Neural crest cell (in vitro differentiated cells): Measurements from ENCODE around the gene KCNMA1. TPM values are rescaled to one million over a fixed set of nuclear protein-coding genes. Genes with fewer than 3 reads are reported as not detected.

Experiments
- DNase-seq: peaks from one replicate; pipeline ENCODE4 v3.0.0; 2021; ENCODE audit warnings: low read depth, mixed read lengths, low spot score
- H3K27ac Mint-ChIP-seq: one replicate; pipeline ENCODE4 v1.8.0; 2021; ENCODE audit warnings: mild to moderate bottlenecking, mixed read lengths; ENCODE audit not compliant: unreplicated experiment
- H3K27me3 Mint-ChIP-seq: 2 replicates; pipeline ENCODE4 v1.8.0; 2021; ENCODE audit warnings: low read depth, mild to moderate bottlenecking, mixed read lengths
- H3K36me3 Mint-ChIP-seq: 2 replicates; pipeline ENCODE4 v1.8.0; 2021; ENCODE audit warnings: low read depth, mild to moderate bottlenecking, mixed read lengths
- H3K4me1 Mint-ChIP-seq: 2 replicates; pipeline ENCODE4 v1.8.0; 2021; ENCODE audit warnings: mixed read lengths
- H3K4me3 Mint-ChIP-seq: one replicate; pipeline ENCODE4 v1.8.0; 2021; ENCODE audit warnings: mild to moderate bottlenecking, mixed read lengths
- H3K9me3 Mint-ChIP-seq: 2 replicates; pipeline ENCODE4 v1.8.0; 2021; ENCODE audit warnings: mixed read lengths
- total RNA-seq: library from RNA; stranded (reverse); gene quantifications from 2 replicates; pipeline ENCODE4 v1.2.1, GENCODE V29; 2021
- TF ChIP-seq, protein P1 (sequence below): fragments of 200-600 bp; sonication (generic); conservative IDR thresholded peaks from 2 replicates; pipeline ENCODE4 v1.5.0; 2021; ENCODE audit warnings: antibody characterized with exemption, mild to moderate bottlenecking

Gene KCNMA1
- total RNA-seq, 1 donor from 2014 or later, result 1.7 TPM

DNA sequence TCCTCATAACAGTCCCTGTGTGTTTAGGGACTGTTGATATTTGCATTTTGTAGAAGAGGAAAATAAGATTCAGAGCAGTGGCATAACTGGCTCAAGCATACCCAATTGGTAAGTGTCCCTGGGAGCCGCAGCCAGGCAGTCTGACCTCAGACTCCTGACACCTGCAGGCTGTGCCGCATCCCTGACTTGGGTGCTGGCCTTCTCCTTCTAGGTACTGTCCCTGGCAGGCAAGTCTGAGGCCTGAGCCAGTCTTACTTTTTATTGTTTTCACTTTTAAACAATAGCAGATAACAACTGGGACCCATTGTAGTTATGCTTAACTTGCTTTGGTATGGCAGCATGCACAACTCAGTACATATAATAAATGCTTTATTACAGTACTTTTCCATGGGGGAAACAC is 717.0 kb downstream of the KCNMA1 start:
- Mint-ChIP-seq H3K27me3 (no peaks in the 10 kb centered on the region), H3K36me3 (no peaks in the 10 kb centered on the region), H3K27ac (no peak overlapping the region), H3K4me1 (peaks cover under 1% of the 10 kb centered on the region), H3K4me3 (no peak overlapping the region), H3K9me3 (no peaks in the 10 kb centered on the region)
- no peak for DNase-seq
- TF ChIP-seq, protein P1, sequence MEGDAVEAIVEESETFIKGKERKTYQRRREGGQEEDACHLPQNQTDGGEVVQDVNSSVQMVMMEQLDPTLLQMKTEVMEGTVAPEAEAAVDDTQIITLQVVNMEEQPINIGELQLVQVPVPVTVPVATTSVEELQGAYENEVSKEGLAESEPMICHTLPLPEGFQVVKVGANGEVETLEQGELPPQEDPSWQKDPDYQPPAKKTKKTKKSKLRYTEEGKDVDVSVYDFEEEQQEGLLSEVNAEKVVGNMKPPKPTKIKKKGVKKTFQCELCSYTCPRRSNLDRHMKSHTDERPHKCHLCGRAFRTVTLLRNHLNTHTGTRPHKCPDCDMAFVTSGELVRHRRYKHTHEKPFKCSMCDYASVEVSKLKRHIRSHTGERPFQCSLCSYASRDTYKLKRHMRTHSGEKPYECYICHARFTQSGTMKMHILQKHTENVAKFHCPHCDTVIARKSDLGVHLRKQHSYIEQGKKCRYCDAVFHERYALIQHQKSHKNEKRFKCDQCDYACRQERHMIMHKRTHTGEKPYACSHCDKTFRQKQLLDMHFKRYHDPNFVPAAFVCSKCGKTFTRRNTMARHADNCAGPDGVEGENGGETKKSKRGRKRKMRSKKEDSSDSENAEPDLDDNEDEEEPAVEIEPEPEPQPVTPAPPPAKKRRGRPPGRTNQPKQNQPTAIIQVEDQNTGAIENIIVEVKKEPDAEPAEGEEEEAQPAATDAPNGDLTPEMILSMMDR, result no peak

- H3K27me3 Mint-ChIP-seq, result no peaks in the 10 kb centered on the region
- no peak overlapping the region for H3K4me3 Mint-ChIP-seq
Measured at GRCh38 chr10:76918106-76918505, 719.5 kb downstream of the KCNMA1 start.

GRCh38 chr10:76917071-76917470 is 720.5 kb downstream of the KCNMA1 start:
- no peaks in the 10 kb centered on the region for H3K27me3 Mint-ChIP-seq
- no peaks in the 10 kb centered on the region for H3K9me3 Mint-ChIP-seq
- no peak overlapping the region for H3K27ac Mint-ChIP-seq
- TF ChIP-seq, protein P1, result no peak
- DNase-seq, result no peak
- no peaks in the 10 kb centered on the region for H3K36me3 Mint-ChIP-seq
- H3K4me1 Mint-ChIP-seq, result peaks cover 5% of the 10 kb centered on the region
- no peak overlapping the region for H3K4me3 Mint-ChIP-seq

More at GRCh38 chr10:76918106-76918505, 719.5 kb downstream of the KCNMA1 start:
- no peak for DNase-seq
- TF ChIP-seq, protein P1, result no peak
- H3K9me3 Mint-ChIP-seq, result no peaks in the 10 kb centered on the region
- H3K36me3 Mint-ChIP-seq, result no peaks in the 10 kb centered on the region
- peaks cover 5% of the 10 kb centered on the region for H3K4me1 Mint-ChIP-seq
- H3K27ac Mint-ChIP-seq, result no peak overlapping the region

- no peak for DNase-seq
- peaks cover 5% of the 10 kb centered on the region for H3K4me1 Mint-ChIP-seq
- H3K4me3 Mint-ChIP-seq, result no peak overlapping the region
- H3K27ac Mint-ChIP-seq, result no peak overlapping the region
- no peaks in the 10 kb centered on the region for H3K9me3 Mint-ChIP-seq
- H3K36me3 Mint-ChIP-seq, result no peaks in the 10 kb centered on the region
- TF ChIP-seq, protein P1, result no peak
- no peaks in the 10 kb centered on the region for H3K27me3 Mint-ChIP-seq
Measured at GRCh38 chr10:76916536-76916935, 721.1 kb downstream of the KCNMA1 start.

DNA sequence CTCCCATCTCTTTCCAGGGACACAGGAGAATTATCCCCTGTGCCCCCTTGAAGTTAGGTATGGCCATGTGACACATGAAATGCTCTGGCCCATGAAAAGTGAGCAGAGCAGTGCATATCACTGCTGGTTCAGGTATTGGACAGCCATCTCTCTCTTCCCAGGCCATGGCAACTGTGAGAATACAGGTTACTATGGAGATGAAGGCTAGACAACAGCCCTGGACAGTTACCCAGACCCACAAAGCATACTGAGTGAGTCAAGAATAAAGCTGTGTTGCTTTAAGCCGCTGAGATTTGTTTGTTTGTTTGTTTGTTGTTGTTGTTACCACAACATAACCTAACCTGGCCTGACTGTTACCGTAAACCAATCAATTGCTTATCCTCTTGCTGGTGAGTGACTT is 722.3 kb downstream of the KCNMA1 start:
- H3K9me3 Mint-ChIP-seq, result no peaks in the 10 kb centered on the region
- H3K4me3 Mint-ChIP-seq, result no peak overlapping the region
- DNase-seq, result no peak
- H3K36me3 Mint-ChIP-seq, result no peaks in the 10 kb centered on the region
- H3K27ac Mint-ChIP-seq, result peak overlapping the region; percentile 2
- TF ChIP-seq, protein P1, result no peak
- peaks cover 5% of the 10 kb centered on the region for H3K4me1 Mint-ChIP-seq
- no peaks in the 10 kb centered on the region for H3K27me3 Mint-ChIP-seq

DNA sequence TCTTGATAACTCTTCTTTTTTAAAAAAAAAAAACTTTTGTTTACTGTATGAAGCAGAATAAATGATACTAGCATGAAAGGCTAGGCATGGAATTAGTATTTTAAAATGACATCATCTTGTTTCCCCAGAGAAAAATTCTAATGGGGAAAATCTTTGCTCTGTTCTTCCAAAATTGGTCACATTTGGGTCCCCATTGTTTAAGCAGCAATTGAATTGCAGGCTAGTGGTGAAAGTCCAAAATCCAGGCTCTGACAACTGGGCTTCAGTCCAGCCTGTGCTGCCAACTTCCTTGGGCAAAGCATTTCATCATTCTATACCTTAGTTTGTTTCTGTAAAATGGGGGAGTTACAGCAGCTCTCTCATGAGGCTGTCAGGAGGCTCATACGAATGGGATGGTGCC is 726.4 kb downstream of the KCNMA1 start:
- Mint-ChIP-seq H3K27me3 (no peaks in the 10 kb centered on the region), H3K27ac (no peak overlapping the region), H3K4me1 (peaks cover 5% of the 10 kb centered on the region), H3K36me3 (no peaks in the 10 kb centered on the region), H3K4me3 (no peak overlapping the region), H3K9me3 (peaks cover 11% of the 10 kb centered on the region)
- TF ChIP-seq, protein P1, result no peak
- no peak for DNase-seq
